CD4-positive, alpha-beta T cell treated with Interleukin-17A for 4 hours (primary cell): Measurements from ENCODE around the gene KRTAP4-1.
"Not testable (repeated sequence)": the region's sequence is repeated elsewhere in the genome, so short reads cannot be mapped to it uniquely, and the experiment has no call there.

Source experiments
- DNase-seq: peaks from one replicate; pipeline ENCODE4 v3.0.0-alpha.2; 2020; ENCODE audit warnings: mixed read lengths

The KRTAP4-1 gene

DNA sequence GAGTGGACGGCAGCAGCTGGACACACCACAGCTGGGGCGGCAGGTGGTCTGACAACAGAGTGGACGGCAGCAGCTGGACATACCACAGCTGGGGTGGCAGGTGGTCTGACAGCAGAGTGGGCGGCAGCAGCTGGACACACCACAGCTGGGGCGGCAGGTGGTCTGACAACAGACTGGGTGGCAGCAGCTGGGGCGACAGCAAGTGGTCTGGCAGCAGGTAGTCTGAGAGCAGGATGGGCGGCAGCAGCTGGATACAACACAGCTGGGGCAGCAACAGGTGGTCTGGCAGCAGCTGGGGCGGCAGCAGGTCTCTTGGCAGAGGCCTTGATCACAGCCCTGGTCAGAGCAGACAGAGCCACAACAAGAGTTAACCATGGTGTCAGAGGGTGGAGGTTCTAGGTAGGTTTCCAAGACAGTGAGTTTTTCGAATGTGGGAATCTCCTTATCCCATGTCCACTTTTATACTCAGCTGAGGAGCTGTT is at the start of gene KRTAP4-1:
Gene KRTAP4-1, minus strand, starts transcription at position 432 of the 482 bp plus-strand sequence. Its CDS starts 57 bp downstream, at position 375.
- no peak for DNase-seq

DNA sequence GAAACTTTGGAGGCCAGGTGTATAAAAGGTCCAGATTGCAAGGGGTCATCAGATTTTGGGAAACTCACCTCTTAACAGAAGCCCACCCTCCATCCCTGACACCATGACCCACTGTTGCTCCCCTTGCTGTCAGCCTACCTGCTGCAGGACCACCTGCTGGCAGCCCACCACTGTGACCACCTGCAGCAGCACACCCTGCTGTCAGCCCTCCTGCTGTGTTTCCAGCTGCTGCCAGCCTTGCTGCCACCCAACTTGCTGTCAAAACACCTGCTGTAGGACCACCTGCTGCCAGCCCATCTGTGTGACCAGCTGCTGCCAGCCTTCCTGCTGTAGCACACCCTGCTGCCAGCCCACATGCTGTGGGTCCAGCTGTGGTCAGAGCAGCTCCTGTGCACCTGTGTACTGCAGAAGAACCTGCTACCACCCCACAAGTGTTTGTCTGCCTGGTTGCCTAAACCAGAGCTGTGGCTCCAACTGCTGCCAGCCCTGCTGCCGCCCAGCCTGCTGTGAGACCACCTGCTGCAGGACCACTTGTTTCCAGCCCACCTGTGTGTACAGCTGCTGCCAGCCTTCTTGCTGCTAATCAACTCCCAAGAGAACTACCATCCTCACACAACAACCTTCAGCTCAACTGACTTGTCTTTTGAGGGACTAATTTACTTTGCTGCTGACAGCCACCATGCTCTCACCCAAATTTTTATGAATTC is 47.8 kb upstream of the KRTAP4-1 start, which contains the start of gene KRTAP9-3:
Gene KRTAP9-3, plus strand, starts transcription at position 51 of the 707 bp plus-strand sequence. Its CDS starts 53 bp downstream, at position 104.
- DNase-seq = not testable (repeated sequence)

GRCh38 chr17:41231731-41232130 is 47.0 kb upstream of the KRTAP4-1 start:
- no peak for DNase-seq

DNA sequence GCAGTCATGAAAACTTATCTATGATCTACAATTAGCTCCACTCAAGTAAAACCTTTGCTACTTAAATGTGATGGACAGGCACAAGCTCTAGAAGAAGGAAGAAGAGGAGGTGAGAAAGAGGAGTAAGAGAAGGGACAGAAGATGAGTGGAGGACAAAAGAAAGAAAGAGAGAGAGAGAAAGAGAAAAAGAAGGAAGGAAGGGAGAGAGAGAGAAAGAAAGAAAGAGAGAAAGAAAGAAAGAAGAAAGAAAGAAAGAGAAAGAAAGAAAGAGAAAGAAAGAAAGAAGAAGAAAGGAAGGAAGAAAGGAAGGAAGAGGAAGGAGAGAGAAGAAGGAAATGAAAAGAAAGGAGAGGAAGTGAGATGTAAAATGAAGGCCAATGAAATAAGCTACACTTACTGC is 45.4 kb upstream of the KRTAP4-1 start:
- DNase-seq = no peak

DNA sequence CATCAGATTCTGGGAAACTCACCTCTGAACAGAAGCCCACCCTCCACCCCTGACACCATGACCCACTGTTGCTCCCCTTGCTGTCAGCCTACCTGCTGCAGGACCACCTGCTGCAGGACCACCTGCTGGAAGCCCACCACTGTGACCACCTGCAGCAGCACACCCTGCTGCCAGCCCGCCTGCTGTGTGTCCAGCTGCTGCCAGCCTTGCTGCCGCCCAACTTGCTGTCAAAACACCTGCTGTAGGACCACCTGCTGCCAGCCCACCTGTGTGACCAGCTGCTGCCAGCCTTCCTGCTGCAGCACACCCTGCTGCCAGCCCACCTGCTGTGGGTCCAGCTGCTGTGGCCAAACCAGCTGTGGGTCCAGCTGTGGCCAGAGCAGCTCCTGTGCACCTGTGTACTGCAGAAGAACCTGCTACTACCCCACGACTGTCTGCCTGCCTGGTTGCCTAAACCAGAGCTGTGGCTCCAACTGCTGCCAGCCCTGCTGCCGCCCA is 41.9 kb upstream of the KRTAP4-1 start, which contains the start of gene KRTAP9-2:
Gene KRTAP9-2, plus strand, starts transcription at position 51 of the 498 bp plus-strand sequence. Its CDS starts 7 bp downstream, at position 58.
- not testable (repeated sequence) for DNase-seq

DNA sequence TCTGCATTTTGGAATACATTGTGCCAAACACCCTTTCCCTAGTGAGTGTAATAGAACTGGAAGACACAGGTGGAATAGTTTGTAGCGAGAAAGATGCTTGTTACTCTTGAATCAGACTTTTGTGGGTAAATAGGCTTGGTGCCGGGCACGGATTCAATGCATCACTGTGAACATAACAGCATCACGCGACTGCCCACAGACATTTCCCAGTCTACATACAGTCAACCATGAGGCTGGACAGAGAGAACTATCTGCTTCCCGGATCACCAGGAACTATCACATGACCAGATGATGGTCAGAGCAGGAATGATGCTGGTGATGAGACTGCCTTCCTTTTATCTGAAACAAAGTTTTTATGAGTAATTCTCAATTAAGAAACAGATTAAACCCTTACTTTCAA is 41.3 kb upstream of the KRTAP4-1 start:
- no peak for DNase-seq

- DNase-seq = no peak
Measured at GRCh38 chr17:41223821-41224220, 39.1 kb upstream of the KRTAP4-1 start.

- DNase-seq = no peak
Measured at GRCh38 chr17:41215681-41216080, 31.0 kb upstream of the KRTAP4-1 start.

GRCh38 chr17:41212524-41213169 is 27.9 kb upstream of the KRTAP4-1 start:
- DNase-seq = no peak

GRCh38 chr17:41211845-41212466 is 27.2 kb upstream of the KRTAP4-1 start:
- no peak for DNase-seq

- no peak for DNase-seq
Measured at GRCh38 chr17:41199421-41200078, 14.8 kb upstream of the KRTAP4-1 start.

- DNase-seq = no peak
Measured at GRCh38 chr17:41196068-41196467, 11.4 kb upstream of the KRTAP4-1 start.

- DNase-seq = no peak
Measured at GRCh38 chr17:41190328-41190727, 5.6 kb upstream of the KRTAP4-1 start.

DNA sequence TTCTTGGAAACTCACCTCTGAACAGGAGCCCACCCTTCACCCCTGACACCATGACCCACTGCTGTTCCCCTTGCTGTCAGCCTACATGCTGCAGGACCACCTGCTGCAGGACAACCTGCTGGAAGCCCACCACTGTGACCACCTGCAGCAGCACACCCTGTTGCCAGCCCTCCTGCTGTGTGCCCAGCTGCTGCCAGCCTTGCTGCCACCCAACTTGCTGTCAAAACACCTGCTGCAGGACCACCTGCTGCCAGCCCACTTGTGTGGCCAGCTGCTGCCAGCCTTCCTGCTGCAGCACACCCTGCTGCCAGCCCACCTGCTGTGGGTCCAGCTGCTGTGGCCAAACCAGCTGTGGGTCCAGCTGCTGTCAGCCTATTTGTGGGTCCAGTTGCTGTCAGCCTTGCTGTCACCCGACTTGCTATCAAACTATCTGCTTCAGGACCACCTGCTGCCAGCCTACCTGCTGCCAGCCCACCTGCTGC is 5.2 kb upstream of the KRTAP4-1 start, which contains the start of gene KRTAP9-1:
Gene KRTAP9-1, plus strand, starts transcription at position 51 of the 482 bp plus-strand sequence. Its CDS starts 0 bp downstream, at position 51.
- not testable (repeated sequence) for DNase-seq

DNA sequence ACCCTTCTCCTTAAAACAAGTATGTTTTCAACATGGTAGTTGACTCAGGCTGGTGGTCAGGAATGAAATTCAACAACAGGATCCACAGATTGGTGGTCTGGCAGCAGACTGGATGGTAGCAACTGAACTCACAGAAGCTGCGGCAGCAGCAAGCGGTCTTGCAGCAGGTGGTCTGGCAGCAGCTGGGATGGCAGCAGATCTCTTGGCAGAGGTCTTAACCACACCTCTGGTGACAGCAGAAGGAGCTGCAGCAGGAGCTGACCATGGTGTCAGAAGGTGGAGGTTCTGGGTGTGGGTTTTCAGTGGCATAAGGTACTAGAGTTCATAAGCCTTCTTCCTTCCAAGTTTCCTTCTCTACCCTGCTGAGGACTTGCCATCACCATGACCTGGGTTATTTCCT is 2.2 kb upstream of the KRTAP4-1 start:
- no peak for DNase-seq

- DNase-seq = no peak
Measured at GRCh38 chr17:41185001-41185400, 290 bp upstream of the KRTAP4-1 start.

DNA sequence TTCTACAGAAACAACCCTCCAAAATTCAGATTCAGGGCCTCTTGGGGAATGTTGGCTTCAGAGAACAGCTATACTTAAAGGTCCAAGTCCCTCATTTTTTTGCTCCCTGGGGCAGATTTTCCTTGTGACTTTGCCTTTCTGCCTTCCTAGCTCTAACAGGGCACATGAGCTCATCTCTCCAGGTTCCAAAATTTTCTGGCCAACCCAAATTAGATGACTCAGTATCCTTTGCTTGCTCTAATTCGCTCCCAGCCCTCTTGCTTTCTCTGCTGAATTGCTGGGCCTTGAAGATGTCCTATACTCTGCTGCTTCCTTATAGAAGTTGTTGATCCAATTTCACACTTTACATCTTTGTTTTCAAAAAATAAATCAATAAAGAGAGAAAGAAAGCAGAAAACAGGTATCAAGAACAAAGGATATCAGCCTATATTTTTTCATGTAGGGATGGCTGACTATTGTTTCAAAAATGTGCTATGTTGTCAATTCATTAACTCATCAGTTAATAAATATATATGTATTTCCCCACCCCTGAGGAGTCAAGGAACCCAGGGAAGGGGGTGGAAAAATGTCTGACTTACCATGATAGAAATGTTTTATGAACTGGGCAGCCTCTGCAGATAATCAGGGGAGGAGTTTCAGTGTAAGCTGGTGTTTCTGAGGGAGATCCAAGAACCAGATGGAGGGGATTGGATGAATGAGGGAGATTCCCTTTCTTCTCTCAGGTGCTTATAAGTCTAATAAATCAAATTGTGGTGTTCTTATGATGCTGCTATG is 5.7 kb downstream of the KRTAP4-1 start:
- no peak for DNase-seq

DNA sequence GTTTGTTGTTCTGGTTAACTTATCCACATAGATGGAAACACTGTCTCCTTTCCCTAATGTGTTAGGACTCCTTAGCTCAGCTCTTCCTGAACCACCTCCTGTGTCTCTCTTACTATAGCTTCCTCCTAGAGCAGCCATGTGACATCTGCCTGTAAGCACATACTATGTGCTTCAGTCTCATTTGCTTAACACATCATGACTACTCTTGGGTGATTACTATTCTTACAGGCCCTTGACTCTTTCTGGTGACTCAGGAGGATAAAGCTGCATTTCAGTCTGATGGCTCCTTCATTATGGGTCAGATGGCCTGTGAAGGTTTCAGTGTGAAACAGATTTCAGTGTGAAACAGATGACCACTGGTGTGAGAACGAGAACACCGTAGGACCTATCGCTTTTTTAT is 6.4 kb downstream of the KRTAP4-1 start:
- DNase-seq = no peak

DNA sequence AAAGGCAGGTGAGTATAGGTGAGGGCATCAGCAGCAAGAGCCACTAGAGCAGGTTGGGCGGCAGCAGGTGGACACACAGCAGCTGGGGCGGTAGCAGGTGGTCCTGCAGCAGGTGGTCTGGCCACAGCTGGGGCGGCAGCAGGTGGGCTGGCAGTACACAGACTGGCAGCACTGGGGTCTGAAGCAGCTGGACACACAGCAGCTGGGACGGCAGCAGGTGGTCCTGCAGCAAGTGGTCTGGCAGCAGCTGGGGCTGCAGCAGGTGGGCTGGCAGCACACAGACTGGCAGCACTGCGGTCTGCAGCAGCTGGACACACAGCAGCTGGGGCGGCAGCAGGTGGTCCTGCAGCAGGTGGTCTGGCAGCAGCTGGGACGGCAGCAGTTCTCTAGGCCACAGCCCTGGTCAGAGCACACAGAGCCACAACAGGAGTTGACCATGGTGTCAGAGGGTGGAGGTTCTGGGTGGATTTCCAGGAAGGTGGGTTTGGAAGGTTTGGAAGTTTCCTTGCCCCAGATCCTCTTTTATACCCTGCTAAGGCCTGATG is 6.9 kb downstream of the KRTAP4-1 start, which contains the start of gene KRTAP4-2:
Gene KRTAP4-2, minus strand, starts transcription at position 495 of the 545 bp plus-strand sequence. Its CDS starts 57 bp downstream, at position 438.
- no peak for DNase-seq

GRCh38 chr17:41176744-41177387 is 7.8 kb downstream of the KRTAP4-1 start:
- DNase-seq = no peak

GRCh38 chr17:41171886-41172285 is 12.8 kb downstream of the KRTAP4-1 start:
- DNase-seq = no peak
